CD4-positive, alpha-beta T cell (primary cell): ENCODE results near the gene MTX1. TPM values are rescaled to one million over a fixed set of nuclear protein-coding genes. Genes with fewer than 3 reads are reported as not detected.
"Not testable (repeated sequence)": the region's sequence is repeated elsewhere in the genome, so short reads cannot be mapped to it uniquely, and the experiment has no call there.

Experiments
- ATAC-seq: fragments of 200-7000 bp; cut with Tn5 transposase; one replicate; pipeline ENCODE4 v1.10.0; 2022; ENCODE audit warnings: mild to moderate bottlenecking; ENCODE audit not compliant: poor library complexity
- CTCF ChIA-PET: fragments of 350-600 bp; sonication (Branson Sonifier 250); formaldehyde crosslinking; loops from one replicate; lab custom pipeline; 2021; ENCODE audit warnings: antibody characterized with exemption, inconsistent platforms; lab: Charles Lee
- POLR2A ChIA-PET: fragments of 350-600 bp; sonication (Branson Sonifier 250); formaldehyde crosslinking; loops from one replicate; lab custom pipeline; 2021; ENCODE audit warnings: antibody characterized with exemption, inconsistent platforms; lab: Charles Lee
- DNase-seq, 14 experiments: peaks; one replicate each; pipeline ENCODE4 v3.0.0-alpha.2; 2013 to 2020; ENCODE audit warnings: mixed read lengths in 2 of 14
- H3K27ac ChIP-seq, 2 donors: one replicate each; pipeline versions ENCODE4 v1.5.1 to v1.7.0; 2013; ENCODE audit warnings: low read length in 2 of 2, low read depth in 1 of 2, mild to moderate bottlenecking in 1 of 2
- H3K27me3 ChIP-seq, 2 experiments: 1 replicate in 1 of 2; 2 replicates in 1 of 2; pipeline versions ENCODE4 v1.6.1 to v1.7.0; 2013; ENCODE audit warnings: low read length in 2 of 2, control low read depth in 1 of 2, mild to moderate bottlenecking in 1 of 2, moderate library complexity in 1 of 2; ENCODE audit not compliant: insufficient read depth in 2 of 2, control insufficient read depth in 1 of 2
- H3K36me3 ChIP-seq: one replicate; pipeline ENCODE4 v1.6.1; 2013; ENCODE audit warnings: low read length, control low read depth; ENCODE audit not compliant: insufficient read depth
- H3K4me1 ChIP-seq: one replicate; pipeline ENCODE4 v1.6.1; 2013; ENCODE audit warnings: low read length, control low read depth; ENCODE audit not compliant: insufficient read depth
- H3K4me3 ChIP-seq: one replicate; pipeline ENCODE4 v1.5.1; 2013; ENCODE audit warnings: mild to moderate bottlenecking, low read length, moderate library complexity
- H3K9me3 ChIP-seq, 2 experiments: 1 replicate in 1 of 2; 2 replicates in 1 of 2; pipeline versions ENCODE4 v1.6.1 to v1.7.0; 2013; ENCODE audit warnings: low read length in 2 of 2, mild to moderate bottlenecking in 2 of 2, control low read depth in 1 of 2, moderate library complexity in 1 of 2; ENCODE audit not compliant: control insufficient read depth in 1 of 2, insufficient read depth in 1 of 2
- H3K27ac Mint-ChIP-seq: one replicate; pipeline ENCODE4 v1.8.0; 2020; ENCODE audit warnings: mixed read lengths
- H3K27me3 Mint-ChIP-seq: one replicate; pipeline ENCODE4 v1.8.0; 2021; ENCODE audit warnings: mixed read lengths
- H3K36me3 Mint-ChIP-seq: one replicate; pipeline ENCODE4 v1.8.0; 2021; ENCODE audit warnings: low read depth, mixed read lengths
- H3K4me1 Mint-ChIP-seq: one replicate; pipeline ENCODE4 v1.8.0; 2021; ENCODE audit warnings: low read depth, mixed read lengths
- H3K4me3 Mint-ChIP-seq: one replicate; pipeline ENCODE4 v1.8.0; 2020; ENCODE audit warnings: mild to moderate bottlenecking, mixed read lengths
- H3K9me3 Mint-ChIP-seq: one replicate; pipeline ENCODE4 v1.8.0; 2020; ENCODE audit warnings: mixed read lengths
- intact Hi-C, 2 experiments: fragments of 100-400 bp; cut with DNase I in 1 of 2; cut with micrococcal nuclease in 1 of 2; formaldehyde crosslinking; loops; one replicate each; pipeline versions ENCODE4 v1.15.1 to v1.9.0; 2023 to 2025; cut with DNase I, micrococcal nuclease
- total RNA-seq, 174 experiments: library from RNA in 2 of 174; stranded (reverse) in 2 of 174; gene quantifications; one replicate each; pipeline ENCODE4 v1.2.3 and lab custom pipeline; 2021 to 2026
- TF ChIP-seq, protein P1 (sequence below): fragments of 200-600 bp; IDR thresholded peaks from one replicate; pipeline ENCODE4 v1.8.0; 2022; ENCODE audit warnings: antibody characterized with exemption, mild to moderate bottlenecking

The MTX1 gene
- total RNA-seq, 2 experiments from 2014 or later = 19.9 to 20.7 TPM

DNA sequence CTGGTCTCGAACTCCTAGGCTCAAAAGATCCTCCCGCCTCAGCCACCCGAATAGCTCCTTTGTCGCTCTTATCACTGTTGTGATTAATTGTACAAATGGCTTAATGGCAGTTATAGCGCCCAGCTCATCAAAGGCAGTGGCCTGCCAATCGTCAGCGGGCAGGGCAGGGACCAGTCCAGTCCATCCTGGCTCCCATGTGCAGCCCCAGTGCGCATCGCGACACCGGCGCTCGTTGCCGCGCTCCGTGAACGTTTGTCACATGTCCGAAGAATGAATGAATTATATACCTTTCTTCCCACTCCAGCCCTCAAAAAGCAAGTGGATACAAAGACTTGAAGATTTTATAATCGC is 18.4 kb downstream of the MTX1 start:
- ATAC-seq = peak; percentile 2
- peaks cover 25% of the 10 kb centered on the region for H3K4me1 ChIP-seq
- Mint-ChIP-seq H3K27me3 (no peaks in the 10 kb centered on the region), H3K4me1 (peaks cover 26% of the 10 kb centered on the region), H3K9me3 (no peaks in the 10 kb centered on the region), H3K4me3 (peak overlapping the region; percentile 72), H3K27ac (peak overlapping the region; percentile 74), H3K36me3 (no peaks in the 10 kb centered on the region)
- intact Hi-C loops = loop anchor here (1.0 to 5.0 kb wide), 6 partner anchors 17 to 136 kb away; partner anchors contain the start of gene THBS3 (in 2 of the 2)
- TF ChIP-seq, protein P1, sequence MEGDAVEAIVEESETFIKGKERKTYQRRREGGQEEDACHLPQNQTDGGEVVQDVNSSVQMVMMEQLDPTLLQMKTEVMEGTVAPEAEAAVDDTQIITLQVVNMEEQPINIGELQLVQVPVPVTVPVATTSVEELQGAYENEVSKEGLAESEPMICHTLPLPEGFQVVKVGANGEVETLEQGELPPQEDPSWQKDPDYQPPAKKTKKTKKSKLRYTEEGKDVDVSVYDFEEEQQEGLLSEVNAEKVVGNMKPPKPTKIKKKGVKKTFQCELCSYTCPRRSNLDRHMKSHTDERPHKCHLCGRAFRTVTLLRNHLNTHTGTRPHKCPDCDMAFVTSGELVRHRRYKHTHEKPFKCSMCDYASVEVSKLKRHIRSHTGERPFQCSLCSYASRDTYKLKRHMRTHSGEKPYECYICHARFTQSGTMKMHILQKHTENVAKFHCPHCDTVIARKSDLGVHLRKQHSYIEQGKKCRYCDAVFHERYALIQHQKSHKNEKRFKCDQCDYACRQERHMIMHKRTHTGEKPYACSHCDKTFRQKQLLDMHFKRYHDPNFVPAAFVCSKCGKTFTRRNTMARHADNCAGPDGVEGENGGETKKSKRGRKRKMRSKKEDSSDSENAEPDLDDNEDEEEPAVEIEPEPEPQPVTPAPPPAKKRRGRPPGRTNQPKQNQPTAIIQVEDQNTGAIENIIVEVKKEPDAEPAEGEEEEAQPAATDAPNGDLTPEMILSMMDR = peak; percentile 66
- CTCF ChIA-PET = interaction anchor here (0.9 to 3.3 kb wide), 14 partner anchors 14 to 142 kb away, joined by 3 to 23 read pairs (median 4); partner anchors contain the start of genes KRTCAP2, MTX1 and TRIM46
- peak in 3 of 14 experiments; percentile 23 to 44 (median 40) for DNase-seq
- POLR2A ChIA-PET = interaction anchor here (0.9 to 3.4 kb wide), 12 partner anchors 8 to 97 kb away, joined by 3 to 42 read pairs (median 5); partner anchors contain the start of genes KRTCAP2, MTX1 and THBS3
- H3K9me3 ChIP-seq = no peaks in the 10 kb centered on the region
- peak overlapping the region; percentile 75 for H3K4me3 ChIP-seq
- no peaks in the 10 kb centered on the region for H3K27me3 ChIP-seq
- peak overlapping the region; percentile 82 to 87 for H3K27ac ChIP-seq
- H3K36me3 ChIP-seq = peaks cover 4% of the 10 kb centered on the region

DNA sequence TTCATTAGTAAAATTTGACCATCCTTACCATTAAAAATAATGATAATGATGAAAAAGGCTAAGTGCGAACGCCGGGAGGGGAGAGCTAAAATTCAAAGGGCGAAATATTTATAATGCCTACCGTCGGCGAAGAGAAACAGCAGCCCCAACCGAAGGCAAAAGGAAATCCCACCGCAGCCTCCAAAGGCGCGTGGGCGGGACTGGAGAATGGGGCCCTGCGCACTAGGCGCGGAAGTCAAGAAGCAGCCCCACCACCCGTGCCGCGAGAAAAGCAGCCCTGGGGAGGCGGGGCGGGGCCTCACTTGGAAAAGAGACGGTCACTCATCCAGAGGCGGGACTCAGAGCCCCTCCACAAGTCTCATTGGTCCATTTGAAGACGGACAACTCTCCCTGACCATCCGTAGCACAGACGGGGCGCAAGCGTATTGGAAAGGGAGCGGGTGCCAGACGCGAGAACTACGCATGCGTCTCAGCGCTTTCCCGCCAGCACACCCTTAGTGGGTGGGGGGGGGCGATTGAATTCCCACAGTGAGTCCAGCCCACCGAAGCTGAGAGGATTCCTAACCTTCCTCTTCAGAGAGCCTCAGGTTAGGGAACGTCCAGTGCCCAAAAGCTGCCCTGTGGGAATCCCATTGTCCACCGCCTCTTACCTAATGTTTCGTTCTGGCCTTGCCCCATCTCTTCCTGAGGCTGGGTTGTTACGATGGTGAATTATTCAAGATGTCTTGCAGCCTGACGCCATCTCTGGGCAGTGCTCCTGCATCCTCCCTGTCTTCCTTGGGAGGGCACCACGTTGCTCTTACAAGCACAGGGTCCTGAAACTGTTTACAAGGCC is 19.0 kb downstream of the MTX1 start:
- peaks cover 4% of the 10 kb centered on the region for H3K36me3 ChIP-seq
- peak overlapping the region; percentile 74 for H3K27ac Mint-ChIP-seq
- H3K4me1 Mint-ChIP-seq = peaks cover 26% of the 10 kb centered on the region
- ATAC-seq (peak; percentile 93), DNase-seq (peak; percentile 96 to 100 (median 98))
- intact Hi-C loops = loop anchor here (1.0 to 5.0 kb wide), 5 partner anchors 15 to 137 kb away; no protein-coding TSS in a partner anchor
- peak overlapping the region; percentile 82 to 87 for H3K27ac ChIP-seq
- peaks cover 25% of the 10 kb centered on the region for H3K4me1 ChIP-seq
- H3K36me3 Mint-ChIP-seq = no peaks in the 10 kb centered on the region
- TF ChIP-seq, protein P1 = no peak
- no peaks in the 10 kb centered on the region for H3K27me3 ChIP-seq
- peak overlapping the region; percentile 75 for H3K4me3 ChIP-seq
- no peaks in the 10 kb centered on the region for H3K27me3 Mint-ChIP-seq
- no peaks in the 10 kb centered on the region for H3K9me3 ChIP-seq
- CTCF ChIA-PET = interaction anchor here (0.9 to 3.3 kb wide), 14 partner anchors 13 to 143 kb away, joined by 3 to 23 read pairs (median 4); partner anchors contain the start of genes KRTCAP2, MTX1 and TRIM46
- peak overlapping the region; percentile 72 for H3K4me3 Mint-ChIP-seq
- no peaks in the 10 kb centered on the region for H3K9me3 Mint-ChIP-seq
- POLR2A ChIA-PET = interaction anchor here (0.9 to 3.4 kb wide), 12 partner anchors 8 to 97 kb away, joined by 3 to 42 read pairs (median 5); partner anchors contain the start of genes KRTCAP2, MTX1 and THBS3

DNA sequence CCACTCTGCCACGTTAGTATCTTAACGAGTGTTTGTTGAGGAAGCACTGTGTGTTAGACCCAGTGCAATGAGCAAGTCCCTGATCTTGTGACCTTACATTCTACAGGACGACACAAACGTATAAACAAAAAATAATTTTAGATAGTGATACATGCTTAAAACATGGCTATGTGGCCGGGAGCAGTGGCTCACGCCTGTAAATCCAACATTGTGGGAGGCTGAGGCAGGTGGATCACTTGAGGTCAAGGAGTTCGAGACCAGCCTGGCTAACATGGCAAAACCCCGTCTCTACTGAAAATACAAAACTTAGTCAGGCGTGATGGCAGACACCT is 19.6 kb downstream of the MTX1 start:
- H3K27ac Mint-ChIP-seq = peak overlapping the region; percentile 74
- H3K4me3 Mint-ChIP-seq = peak overlapping the region; percentile 72
- intact Hi-C loops = loop anchor here (2.0 to 5.0 kb wide), 3 partner anchors 15 to 136 kb away; no protein-coding TSS in a partner anchor
- H3K9me3 Mint-ChIP-seq = no peaks in the 10 kb centered on the region
- Histone ChIP-seq H3K36me3 (peaks cover 4% of the 10 kb centered on the region), H3K27ac (peak overlapping the region; percentile 51 to 82), H3K27me3 (no peaks in the 10 kb centered on the region), H3K9me3 (no peaks in the 10 kb centered on the region), H3K4me3 (peak overlapping the region; percentile 75), H3K4me1 (peaks cover 25% of the 10 kb centered on the region)
- TF ChIP-seq, protein P1 = no peak
- H3K36me3 Mint-ChIP-seq = no peaks in the 10 kb centered on the region
- no peak for ATAC-seq
- H3K4me1 Mint-ChIP-seq = peaks cover 26% of the 10 kb centered on the region
- H3K27me3 Mint-ChIP-seq = no peaks in the 10 kb centered on the region
- CTCF ChIA-PET = interaction anchor here (0.7 to 3.3 kb wide), 5 partner anchors 16 to 54 kb away, joined by 4 to 23 read pairs (median 12); partner anchors contain the start of genes KRTCAP2 and TRIM46
- POLR2A ChIA-PET = interaction anchor here (1.5 to 3.4 kb wide), 4 partner anchors 20 to 96 kb away, joined by 5 to 42 read pairs (median 14); partner anchors contain the start of genes KRTCAP2, MTX1 and THBS3
- DNase-seq = no peak

DNA sequence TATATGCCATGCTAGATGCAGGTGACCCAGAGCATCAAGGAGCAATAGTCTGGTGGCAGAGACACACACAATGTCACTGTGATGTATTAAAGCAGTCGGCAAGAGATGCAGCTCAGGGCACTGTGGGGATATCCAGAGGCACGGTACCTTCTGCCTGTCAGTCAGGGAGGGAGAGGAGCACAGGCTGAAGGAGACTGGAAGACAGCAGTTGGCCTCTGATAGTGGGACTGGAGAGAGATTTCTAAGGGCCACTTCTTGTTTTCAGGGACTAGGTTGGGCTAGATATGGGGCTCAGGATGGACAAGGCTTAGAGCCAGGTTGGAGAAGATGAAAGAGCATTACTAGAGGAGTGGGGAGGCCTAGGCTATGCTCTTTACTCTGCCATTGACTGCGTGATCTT is 22.8 kb downstream of the MTX1 start:
- H3K4me1 Mint-ChIP-seq = peaks cover 28% of the 10 kb centered on the region
- H3K4me3 ChIP-seq, H3K36me3 Mint-ChIP-seq, H3K27me3 Mint-ChIP-seq, H3K9me3 ChIP-seq, H3K27ac ChIP-seq, POLR2A ChIA-PET, H3K27ac Mint-ChIP-seq, H3K9me3 Mint-ChIP-seq, DNase-seq, H3K4me3 Mint-ChIP-seq, ATAC-seq, H3K27me3 ChIP-seq, intact Hi-C loops, H3K36me3 ChIP-seq: not testable (repeated sequence)
- H3K4me1 ChIP-seq = peaks cover 28% of the 10 kb centered on the region
- CTCF ChIA-PET = interaction anchor here (0.7 kb wide), 1 partner anchor 37 kb away, joined by 3 read pairs; no protein-coding TSS in a partner anchor
